Ishikawa (cell line): ENCODE measurements around the gene KCNAB1.

ENCODE experiments used
- CEBPB ChIP-seq: IDR thresholded peaks from 2 replicates; pipeline ENCODE4 v1.6.1; 2012
- CREB1 ChIP-seq: IDR thresholded peaks from 2 replicates; pipeline ENCODE4 v1.6.1; 2012; ENCODE audit warnings: low read depth
- EGR1 ChIP-seq: IDR thresholded peaks from 2 replicates; pipeline ENCODE4 v1.6.1; 2012
- EP300 ChIP-seq: IDR thresholded peaks from 2 replicates; pipeline ENCODE4 v1.6.1; 2012; ENCODE audit warnings: borderline replicate concordance
- FOXM1 ChIP-seq: IDR thresholded peaks from 2 replicates; pipeline ENCODE4 v1.6.1; 2012; ENCODE audit warnings: low read depth, borderline replicate concordance
- NFIC ChIP-seq: IDR thresholded peaks from 2 replicates; pipeline ENCODE4 v1.6.1; 2012
- RAD21 ChIP-seq: IDR thresholded peaks from 2 replicates; pipeline ENCODE4 v1.6.1; 2012; ENCODE audit warnings: low read depth
- TAF1 ChIP-seq: IDR thresholded peaks from 2 replicates; pipeline ENCODE4 v1.6.1; 2012; ENCODE audit warnings: low read depth, mild to moderate bottlenecking
- TCF12 ChIP-seq: IDR thresholded peaks from 2 replicates; pipeline ENCODE4 v1.6.1; 2012; ENCODE audit warnings: low read depth
- TEAD4 ChIP-seq: IDR thresholded peaks from 2 replicates; pipeline ENCODE4 v1.6.1; 2012
- USF1 ChIP-seq: IDR thresholded peaks from 2 replicates; pipeline ENCODE4 v1.6.1; 2012
- YY1 ChIP-seq: IDR thresholded peaks from 2 replicates; pipeline ENCODE4 v1.6.1; 2012; ENCODE audit warnings: low read depth
- ZBTB7A ChIP-seq: IDR thresholded peaks from 2 replicates; pipeline ENCODE4 v1.6.1; 2012; ENCODE audit warnings: low read depth
- TF ChIP-seq, protein P1 (sequence below): IDR thresholded peaks from 2 replicates; pipeline ENCODE4 v1.6.1; 2012; ENCODE audit warnings: low read depth, mild to moderate bottlenecking
- TF ChIP-seq, protein P2 (sequence below): IDR thresholded peaks from 2 replicates; pipeline ENCODE4 v1.6.1; 2012

The KCNAB1 gene

DNA sequence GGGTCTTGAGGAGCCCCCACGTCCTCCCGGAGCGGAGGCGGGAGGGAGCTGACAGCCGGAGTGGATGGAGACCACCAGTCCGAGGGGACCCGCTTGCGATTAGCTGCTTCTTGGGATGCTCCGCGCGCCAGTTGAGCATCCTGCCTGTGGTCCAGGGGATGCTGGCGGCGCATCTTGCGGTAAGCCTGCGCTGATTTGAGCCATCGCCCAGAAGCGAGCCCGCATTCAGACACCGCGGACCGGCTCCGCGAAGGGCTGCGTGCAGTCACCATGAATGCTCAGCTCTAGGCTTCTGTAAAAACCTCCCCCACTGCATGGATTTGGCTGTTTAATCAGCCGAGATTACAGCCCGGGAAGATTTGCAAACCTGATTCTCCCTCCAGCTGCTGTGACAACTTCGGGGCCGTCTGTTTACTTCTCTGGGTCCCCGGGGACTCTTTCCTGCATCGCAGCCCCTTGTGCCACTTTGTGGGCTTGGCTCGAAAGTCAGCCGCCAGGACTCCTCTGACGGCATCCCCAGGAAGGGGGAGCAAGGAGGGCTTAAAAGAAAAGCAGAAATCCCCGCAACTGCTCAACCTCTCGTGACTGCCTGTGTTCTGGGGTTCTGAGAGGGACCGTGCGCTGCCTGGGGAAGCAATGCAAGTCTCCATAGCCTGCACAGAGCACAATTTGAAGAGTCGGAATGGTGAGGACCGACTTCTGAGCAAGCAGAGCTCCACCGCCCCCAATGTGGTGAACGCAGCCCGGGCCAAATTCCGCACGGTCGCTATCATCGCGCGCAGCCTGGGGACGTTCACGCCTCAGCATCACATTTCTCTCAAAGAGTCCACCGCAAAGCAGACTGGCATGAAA, 171.1 kb downstream of the KCNAB1 start:
- TF ChIP-seq ZBTB7A = no peak
- no peak for TF ChIP-seq NFIC
- no peak for TF ChIP-seq EGR1
- TF ChIP-seq, protein P1, sequence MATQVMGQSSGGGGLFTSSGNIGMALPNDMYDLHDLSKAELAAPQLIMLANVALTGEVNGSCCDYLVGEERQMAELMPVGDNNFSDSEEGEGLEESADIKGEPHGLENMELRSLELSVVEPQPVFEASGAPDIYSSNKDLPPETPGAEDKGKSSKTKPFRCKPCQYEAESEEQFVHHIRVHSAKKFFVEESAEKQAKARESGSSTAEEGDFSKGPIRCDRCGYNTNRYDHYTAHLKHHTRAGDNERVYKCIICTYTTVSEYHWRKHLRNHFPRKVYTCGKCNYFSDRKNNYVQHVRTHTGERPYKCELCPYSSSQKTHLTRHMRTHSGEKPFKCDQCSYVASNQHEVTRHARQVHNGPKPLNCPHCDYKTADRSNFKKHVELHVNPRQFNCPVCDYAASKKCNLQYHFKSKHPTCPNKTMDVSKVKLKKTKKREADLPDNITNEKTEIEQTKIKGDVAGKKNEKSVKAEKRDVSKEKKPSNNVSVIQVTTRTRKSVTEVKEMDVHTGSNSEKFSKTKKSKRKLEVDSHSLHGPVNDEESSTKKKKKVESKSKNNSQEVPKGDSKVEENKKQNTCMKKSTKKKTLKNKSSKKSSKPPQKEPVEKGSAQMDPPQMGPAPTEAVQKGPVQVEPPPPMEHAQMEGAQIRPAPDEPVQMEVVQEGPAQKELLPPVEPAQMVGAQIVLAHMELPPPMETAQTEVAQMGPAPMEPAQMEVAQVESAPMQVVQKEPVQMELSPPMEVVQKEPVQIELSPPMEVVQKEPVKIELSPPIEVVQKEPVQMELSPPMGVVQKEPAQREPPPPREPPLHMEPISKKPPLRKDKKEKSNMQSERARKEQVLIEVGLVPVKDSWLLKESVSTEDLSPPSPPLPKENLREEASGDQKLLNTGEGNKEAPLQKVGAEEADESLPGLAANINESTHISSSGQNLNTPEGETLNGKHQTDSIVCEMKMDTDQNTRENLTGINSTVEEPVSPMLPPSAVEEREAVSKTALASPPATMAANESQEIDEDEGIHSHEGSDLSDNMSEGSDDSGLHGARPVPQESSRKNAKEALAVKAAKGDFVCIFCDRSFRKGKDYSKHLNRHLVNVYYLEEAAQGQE = no peak
- no peak for TF ChIP-seq RAD21
- TF ChIP-seq TCF12 = no peak
- no peak for TF ChIP-seq CEBPB
- TF ChIP-seq CREB1 = no peak
- no peak for TF ChIP-seq EP300
- TF ChIP-seq TAF1 = no peak
- TF ChIP-seq YY1 = no peak
- TF ChIP-seq USF1 = no peak
- TF ChIP-seq, protein P2, sequence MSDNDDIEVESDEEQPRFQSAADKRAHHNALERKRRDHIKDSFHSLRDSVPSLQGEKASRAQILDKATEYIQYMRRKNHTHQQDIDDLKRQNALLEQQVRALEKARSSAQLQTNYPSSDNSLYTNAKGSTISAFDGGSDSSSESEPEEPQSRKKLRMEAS = no peak
- no peak for TF ChIP-seq FOXM1
- no peak for TF ChIP-seq TEAD4

GRCh38 chr3:156293566-156293965, 173.2 kb downstream of the KCNAB1 start:
- TF ChIP-seq TEAD4 (no peak), EGR1 (no peak), YY1 (no peak), CREB1 (no peak), CEBPB (no peak), TAF1 (no peak), NFIC (no peak)
- TF ChIP-seq, protein P2 = no peak

DNA sequence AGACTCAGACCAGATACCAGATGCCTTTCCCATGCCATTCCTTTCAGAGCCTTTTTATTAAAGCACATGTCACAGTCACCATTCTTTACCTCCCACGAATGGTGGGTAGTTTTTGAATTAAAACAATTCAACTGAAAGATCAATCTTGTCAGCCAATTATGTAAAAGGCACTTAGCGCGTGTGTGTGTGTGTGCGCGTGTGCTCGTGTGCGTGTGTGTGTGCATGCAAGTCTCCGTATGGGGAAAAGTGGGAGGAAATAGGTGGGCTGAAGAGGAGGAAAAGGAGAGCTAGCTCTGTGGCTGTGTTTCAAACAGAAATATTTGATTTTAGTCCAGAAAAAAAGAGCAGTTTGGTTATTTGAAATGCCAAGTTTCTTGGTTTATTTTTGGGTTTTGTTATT, 177.2 kb downstream of the KCNAB1 start:
- TF ChIP-seq EP300 = no peak
- TF ChIP-seq CREB1 = no peak
- no peak for TF ChIP-seq TCF12
- TF ChIP-seq ZBTB7A = no peak
- TF ChIP-seq USF1 = no peak
- TF ChIP-seq RAD21 = no peak
- TF ChIP-seq YY1 = no peak
- TF ChIP-seq, protein P1 = no peak
- TF ChIP-seq EGR1 = no peak
- TF ChIP-seq, protein P2 = no peak
- no peak for TF ChIP-seq FOXM1
- TF ChIP-seq CEBPB = no peak
- no peak for TF ChIP-seq NFIC
- TF ChIP-seq TAF1 = no peak

GRCh38 chr3:156298014-156298413, 177.6 kb downstream of the KCNAB1 start:
- TF ChIP-seq, protein P2 = no peak
- no peak for TF ChIP-seq FOXM1

DNA sequence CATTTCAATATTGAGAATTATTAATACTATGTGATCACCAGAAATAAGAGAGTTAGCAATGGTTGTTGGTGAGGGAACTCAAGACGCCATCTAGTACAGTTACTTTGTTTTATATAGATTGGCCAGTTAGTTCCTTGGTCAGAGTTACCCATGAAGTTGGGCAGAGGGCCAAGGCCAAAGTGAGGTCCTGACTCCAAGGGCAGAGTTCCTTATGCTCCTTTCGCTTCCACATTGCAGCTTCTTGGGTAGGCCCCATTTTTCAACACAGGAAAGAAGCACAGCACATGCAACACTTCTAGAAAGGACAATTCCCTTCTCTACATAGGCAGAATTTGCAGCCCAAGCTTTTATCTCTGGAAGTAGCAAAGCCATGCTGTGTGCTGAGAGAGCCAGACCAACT, 178.6 kb downstream of the KCNAB1 start:
- no peak for TF ChIP-seq EP300
- TF ChIP-seq CREB1 = no peak
- TF ChIP-seq ZBTB7A = no peak
- no peak for TF ChIP-seq TCF12
- no peak for TF ChIP-seq USF1
- no peak for TF ChIP-seq NFIC
